ENCODE results near the gene SPSB3. TPM values are rescaled to one million over a fixed set of nuclear protein-coding genes. Genes with fewer than 3 reads are reported as not detected.
A peak's percentile ranks its signal among the peaks of the same experiment; 100 is the strongest.

SPSB3 gene
- total RNA-seq, 1 donor from 2014 or later = 51.2 TPM

- Mint-ChIP-seq H3K9me3 (no peaks in the 10 kb centered on the region), H3K4me1 (ENCODE audit: unreplicated experiment) (peaks cover 10% of the 10 kb centered on the region), H3K4me3 (peak overlapping the region; percentile 41), H3K27me3 (no peaks in the 10 kb centered on the region), H3K36me3 (peaks cover 4% of the 10 kb centered on the region), H3K27ac (peak overlapping the region; percentile 75)
- no peak for DNase-seq (ENCODE audit: extremely low spot score, unreplicated experiment)
- no peak for TF ChIP-seq CTCF (conservative IDR thresholded peaks at IDR 0.05)
Measured at GRCh38 chr16:1776991-1777374, 5.4 kb downstream of the SPSB3 start.

GRCh38 chr16:1776672-1776955 is 5.8 kb downstream of the SPSB3 start:
- Mint-ChIP-seq H3K36me3 (peaks cover 4% of the 10 kb centered on the region), H3K9me3 (no peaks in the 10 kb centered on the region), H3K27me3 (no peaks in the 10 kb centered on the region), H3K4me1 (ENCODE audit: unreplicated experiment) (peaks cover 6% of the 10 kb centered on the region), H3K4me3 (peak overlapping the region; percentile 41), H3K27ac (peak overlapping the region; percentile 75)
- no peak for TF ChIP-seq CTCF (conservative IDR thresholded peaks at IDR 0.05)
- no peak for DNase-seq (ENCODE audit: extremely low spot score, unreplicated experiment)

GRCh38 chr16:1775846-1776671 is 6.3 kb downstream of the SPSB3 start:
- DNase-seq (ENCODE audit: extremely low spot score, unreplicated experiment) = no peak
- peak overlapping the region; percentile 75 for H3K27ac Mint-ChIP-seq
- peaks cover 4% of the 10 kb centered on the region for H3K36me3 Mint-ChIP-seq
- no peaks in the 10 kb centered on the region for H3K27me3 Mint-ChIP-seq
- peaks cover under 1% of the 10 kb centered on the region for H3K4me1 Mint-ChIP-seq (ENCODE audit: unreplicated experiment)
- peak overlapping the region; percentile 41 for H3K4me3 Mint-ChIP-seq
- H3K9me3 Mint-ChIP-seq = no peaks in the 10 kb centered on the region
- no peak for TF ChIP-seq CTCF (conservative IDR thresholded peaks at IDR 0.05)

- H3K4me3 Mint-ChIP-seq = peak overlapping the region; percentile 54
- H3K36me3 Mint-ChIP-seq = peaks cover 4% of the 10 kb centered on the region
- no peak for DNase-seq (ENCODE audit: extremely low spot score, unreplicated experiment)
- no peak overlapping the region for H3K27ac Mint-ChIP-seq
- H3K4me1 Mint-ChIP-seq (ENCODE audit: unreplicated experiment) = no peaks in the 10 kb centered on the region
- no peaks in the 10 kb centered on the region for H3K27me3 Mint-ChIP-seq
- H3K9me3 Mint-ChIP-seq = no peaks in the 10 kb centered on the region
- TF ChIP-seq CTCF (conservative IDR thresholded peaks at IDR 0.05) = no peak
Measured at GRCh38 chr16:1775006-1775845, 7.1 kb downstream of the SPSB3 start.

- no peaks in the 10 kb centered on the region for H3K27me3 Mint-ChIP-seq
- DNase-seq (ENCODE audit: extremely low spot score, unreplicated experiment) = no peak
- H3K9me3 Mint-ChIP-seq = no peaks in the 10 kb centered on the region
- H3K4me3 Mint-ChIP-seq = no peak overlapping the region
- H3K27ac Mint-ChIP-seq = no peak overlapping the region
- H3K36me3 Mint-ChIP-seq = peaks cover 4% of the 10 kb centered on the region
- TF ChIP-seq CTCF (conservative IDR thresholded peaks at IDR 0.05) = no peak
- no peaks in the 10 kb centered on the region for H3K4me1 Mint-ChIP-seq (ENCODE audit: unreplicated experiment)
Measured at GRCh38 chr16:1774448-1774780, 8.0 kb downstream of the SPSB3 start.
